Activated CD8-positive, alpha-beta T cell treated with anti-CD3 and anti-CD28 coated beads for 36 hours (primary cell): ENCODE measurements around the gene CACNG3. TPM values are rescaled to one million over a fixed set of nuclear protein-coding genes. Genes with fewer than 3 reads are reported as not detected.

ENCODE experiments used
- ATAC-seq: fragments of 200-7000 bp; cut with Tn5 transposase; one replicate; pipeline ENCODE4 v1.10.0; 2021; ENCODE audit warnings: mild to moderate bottlenecking, moderate library complexity
- CTCF ChIA-PET: fragments of 350-600 bp; sonication (Branson Sonifier 250); formaldehyde crosslinking; loops from one replicate; lab custom pipeline; 2021; ENCODE audit warnings: antibody characterized with exemption; lab: Charles Lee
- POLR2A ChIA-PET: fragments of 350-600 bp; sonication (Branson Sonifier 250); formaldehyde crosslinking; loops from one replicate; lab custom pipeline; 2021; ENCODE audit warnings: antibody characterized with exemption; lab: Charles Lee
- DNase-seq: peaks from one replicate; pipeline ENCODE4 v3.0.0-alpha.2; 2020
- H3K27ac Mint-ChIP-seq: one replicate; pipeline ENCODE4 v1.8.0; 2021; ENCODE audit warnings: mild to moderate bottlenecking, mixed read lengths
- H3K27me3 Mint-ChIP-seq: one replicate; pipeline ENCODE4 v1.8.0; 2021; ENCODE audit warnings: mixed read lengths
- H3K36me3 Mint-ChIP-seq: one replicate; pipeline ENCODE4 v1.8.0; 2021; ENCODE audit warnings: low read depth, mixed read lengths
- H3K4me1 Mint-ChIP-seq: one replicate; pipeline ENCODE4 v1.8.0; 2021; ENCODE audit warnings: low read depth, mixed read lengths
- H3K4me3 Mint-ChIP-seq: one replicate; pipeline ENCODE4 v1.8.0; 2021; ENCODE audit warnings: mild to moderate bottlenecking, moderate library complexity, mixed read lengths
- H3K9me3 Mint-ChIP-seq: one replicate; pipeline ENCODE4 v1.8.0; 2021; ENCODE audit warnings: mixed read lengths
- intact Hi-C: fragments of 100-400 bp; cut with micrococcal nuclease; formaldehyde crosslinking; loops from one replicate; pipeline ENCODE4 v1.10.0; 2022
- total RNA-seq, 2 experiments: library from RNA; stranded (reverse); gene quantifications; one replicate each; pipeline ENCODE4 v1.2.3, GENCODE V29; 2021
- TF ChIP-seq, protein P1 (sequence below): fragments of 200-600 bp; IDR thresholded peaks from one replicate; pipeline ENCODE4 v1.8.0; 2022; ENCODE audit warnings: antibody characterized with exemption, mild to moderate bottlenecking

Gene CACNG3
- total RNA-seq, 2 experiments from 2014 or later, result not detected

DNA sequence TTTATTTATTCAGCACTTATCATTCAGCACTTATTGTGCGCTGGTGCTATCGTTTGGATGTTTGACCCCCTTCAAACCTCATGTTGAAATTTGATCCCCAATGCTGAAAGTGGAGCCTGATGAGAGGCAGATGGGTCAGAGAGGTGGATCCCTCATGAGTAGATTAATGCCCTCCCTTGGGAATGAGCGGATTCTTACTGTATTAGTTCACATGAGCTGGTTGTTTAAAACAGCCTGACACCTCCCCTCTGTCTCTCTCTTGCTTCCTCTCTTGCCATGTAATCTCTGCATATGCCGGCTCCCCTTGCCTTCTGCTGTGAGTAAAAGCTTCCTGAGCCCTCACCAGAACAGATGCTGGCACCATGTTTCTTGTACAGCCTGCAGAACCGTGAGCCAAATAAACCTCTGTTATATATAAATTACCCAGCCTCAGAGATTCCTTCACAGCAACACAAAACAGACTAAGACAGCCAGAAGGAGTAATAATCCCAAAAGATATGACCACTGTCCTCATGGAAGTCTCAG, 111.1 kb downstream of the CACNG3 start:
- Mint-ChIP-seq H3K4me3 (no peak overlapping the region), H3K36me3 (no peaks in the 10 kb centered on the region), H3K27ac (no peak overlapping the region), H3K4me1 (no peaks in the 10 kb centered on the region), H3K27me3 (peaks cover 22% of the 10 kb centered on the region), H3K9me3 (peaks cover 3% of the 10 kb centered on the region)
- ATAC-seq (no peak), DNase-seq (no peak)
- CTCF ChIA-PET, result no interaction called here
- intact Hi-C loops, result no loop called here
- POLR2A ChIA-PET, result no interaction called here
- TF ChIP-seq, protein P1, sequence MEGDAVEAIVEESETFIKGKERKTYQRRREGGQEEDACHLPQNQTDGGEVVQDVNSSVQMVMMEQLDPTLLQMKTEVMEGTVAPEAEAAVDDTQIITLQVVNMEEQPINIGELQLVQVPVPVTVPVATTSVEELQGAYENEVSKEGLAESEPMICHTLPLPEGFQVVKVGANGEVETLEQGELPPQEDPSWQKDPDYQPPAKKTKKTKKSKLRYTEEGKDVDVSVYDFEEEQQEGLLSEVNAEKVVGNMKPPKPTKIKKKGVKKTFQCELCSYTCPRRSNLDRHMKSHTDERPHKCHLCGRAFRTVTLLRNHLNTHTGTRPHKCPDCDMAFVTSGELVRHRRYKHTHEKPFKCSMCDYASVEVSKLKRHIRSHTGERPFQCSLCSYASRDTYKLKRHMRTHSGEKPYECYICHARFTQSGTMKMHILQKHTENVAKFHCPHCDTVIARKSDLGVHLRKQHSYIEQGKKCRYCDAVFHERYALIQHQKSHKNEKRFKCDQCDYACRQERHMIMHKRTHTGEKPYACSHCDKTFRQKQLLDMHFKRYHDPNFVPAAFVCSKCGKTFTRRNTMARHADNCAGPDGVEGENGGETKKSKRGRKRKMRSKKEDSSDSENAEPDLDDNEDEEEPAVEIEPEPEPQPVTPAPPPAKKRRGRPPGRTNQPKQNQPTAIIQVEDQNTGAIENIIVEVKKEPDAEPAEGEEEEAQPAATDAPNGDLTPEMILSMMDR, result no peak

DNA sequence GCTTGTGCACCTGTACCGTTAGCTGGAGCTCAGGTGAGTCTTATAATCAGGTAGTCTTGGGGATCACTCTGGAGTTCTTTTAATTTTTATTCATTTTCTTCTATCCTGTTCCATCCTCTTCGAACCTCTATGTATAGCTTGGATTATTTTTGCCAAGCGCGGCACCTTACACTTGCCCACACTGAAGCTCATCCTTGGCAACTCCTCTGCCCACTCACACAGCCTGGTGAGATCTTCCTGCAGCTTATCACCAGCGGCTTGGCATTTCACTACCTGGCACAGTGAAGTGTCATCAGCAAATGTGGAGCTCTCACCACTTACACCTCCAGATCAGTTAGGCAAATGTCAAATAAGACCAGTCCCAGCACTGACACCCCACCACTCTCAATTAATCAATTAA, 116.7 kb downstream of the CACNG3 start:
- intact Hi-C loops, result no loop called here
- Mint-ChIP-seq H3K27ac (no peak overlapping the region), H3K4me1 (no peaks in the 10 kb centered on the region), H3K4me3 (no peak overlapping the region), H3K36me3 (no peaks in the 10 kb centered on the region), H3K27me3 (peaks cover 7% of the 10 kb centered on the region), H3K9me3 (peaks cover 5% of the 10 kb centered on the region)
- DNase-seq (no peak), ATAC-seq (no peak)
- ChIA-PET CTCF (interaction anchor here (0.7 kb wide), 1 partner anchor 120 kb away, joined by 3 read pairs; no protein-coding TSS in a partner anchor), POLR2A (interaction anchor here (1.8 kb wide), 1 partner anchor 10 kb away, joined by 4 read pairs; no protein-coding TSS in a partner anchor)
- TF ChIP-seq, protein P1, result no peak

DNA sequence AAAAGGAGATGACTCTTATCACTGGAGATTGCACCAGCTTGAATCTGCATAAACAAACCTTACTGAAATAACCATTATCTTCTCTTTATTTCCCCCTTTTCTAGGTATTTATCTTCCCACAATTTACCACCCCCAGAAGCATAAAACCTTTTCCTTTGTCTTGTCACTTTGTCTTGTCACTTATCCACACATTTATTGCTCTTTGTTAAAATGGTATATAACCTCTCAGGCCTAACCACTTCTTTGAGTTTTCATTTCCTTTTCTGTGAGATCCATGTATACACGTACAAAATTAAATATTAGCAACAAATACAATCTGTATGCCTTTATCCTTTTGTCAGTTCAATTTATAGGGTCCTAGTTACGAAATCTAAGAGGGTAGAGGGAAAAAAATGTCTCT, 122.9 kb downstream of the CACNG3 start:
- ATAC-seq (no peak), DNase-seq (no peak)
- no peaks in the 10 kb centered on the region for H3K36me3 Mint-ChIP-seq
- CTCF ChIA-PET, result no interaction called here
- peaks cover 3% of the 10 kb centered on the region for H3K27me3 Mint-ChIP-seq
- TF ChIP-seq, protein P1, result no peak
- peaks cover 20% of the 10 kb centered on the region for H3K9me3 Mint-ChIP-seq
- no peaks in the 10 kb centered on the region for H3K4me1 Mint-ChIP-seq
- intact Hi-C loops, result no loop called here
- no peak overlapping the region for H3K27ac Mint-ChIP-seq
- POLR2A ChIA-PET, result no interaction called here
- no peak overlapping the region for H3K4me3 Mint-ChIP-seq

DNA sequence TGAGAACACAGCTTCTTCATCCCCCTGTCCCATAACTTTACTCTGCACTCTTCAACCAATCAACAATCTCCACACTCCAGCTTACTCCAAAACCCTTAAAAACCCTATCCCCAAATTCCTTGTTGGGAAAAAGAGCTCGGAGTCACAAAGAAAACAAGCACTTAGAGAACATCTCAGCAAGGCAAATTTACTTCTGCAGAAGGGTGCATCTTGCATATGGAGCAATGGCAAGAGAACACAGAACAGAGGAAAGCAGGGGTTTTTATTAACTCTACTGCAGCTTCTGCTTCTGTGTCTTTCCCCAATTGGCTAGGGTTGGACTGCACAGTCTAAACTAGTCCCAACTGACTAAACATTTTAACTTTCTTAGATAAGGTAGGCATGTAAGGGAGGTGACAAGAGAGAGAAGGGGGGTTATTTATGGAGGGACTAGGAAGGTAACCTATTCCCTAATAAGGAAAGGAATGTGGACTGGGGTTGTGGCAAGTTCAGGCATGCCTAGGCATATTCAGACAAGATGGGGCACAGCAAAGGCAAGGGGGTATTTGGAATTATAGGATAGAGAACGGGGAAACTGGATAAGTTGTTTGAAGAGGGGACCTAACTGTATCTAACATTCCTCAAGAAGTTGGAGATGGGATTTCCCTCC, 125.5 kb downstream of the CACNG3 start:
- CTCF ChIA-PET, result no interaction called here
- H3K4me1 Mint-ChIP-seq, result no peaks in the 10 kb centered on the region
- H3K4me3 Mint-ChIP-seq, result no peak overlapping the region
- TF ChIP-seq, protein P1, result no peak
- peaks cover 7% of the 10 kb centered on the region for H3K27me3 Mint-ChIP-seq
- DNase-seq (no peak), ATAC-seq (no peak)
- POLR2A ChIA-PET, result no interaction called here
- no peak overlapping the region for H3K27ac Mint-ChIP-seq
- H3K9me3 Mint-ChIP-seq, result peaks cover 20% of the 10 kb centered on the region
- intact Hi-C loops, result no loop called here
- no peaks in the 10 kb centered on the region for H3K36me3 Mint-ChIP-seq

DNA sequence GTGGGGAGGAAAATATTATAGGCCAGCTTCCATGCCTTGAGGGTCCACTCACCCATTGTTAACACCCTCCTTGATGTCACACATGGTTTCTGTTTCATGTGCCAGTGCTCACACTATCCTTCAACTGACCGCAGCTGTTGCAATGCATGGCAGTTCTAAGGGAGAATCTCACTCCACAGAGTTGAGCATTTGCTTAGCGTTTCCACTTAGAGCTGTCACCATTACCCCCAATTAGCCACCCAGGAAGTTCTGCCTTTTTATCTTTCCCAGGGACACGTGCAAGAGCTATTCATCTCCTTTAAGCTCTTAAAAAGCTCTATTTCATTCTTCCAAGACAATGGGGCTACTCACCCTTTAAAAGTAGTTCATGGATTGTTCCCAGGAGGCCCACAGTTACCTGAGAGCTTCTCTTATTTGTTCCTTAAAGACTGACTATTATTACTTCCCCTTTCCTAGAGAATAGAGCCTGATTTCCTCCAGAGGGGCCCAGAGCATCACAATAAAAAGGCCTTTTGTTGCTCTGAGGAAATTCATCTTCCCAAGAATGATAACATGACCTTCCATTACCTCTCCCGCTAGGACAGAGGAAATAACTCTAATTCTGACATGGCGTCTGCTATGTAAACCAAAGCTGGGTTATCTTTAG, 126.8 kb downstream of the CACNG3 start:
- POLR2A ChIA-PET, result no interaction called here
- intact Hi-C loops, result no loop called here
- DNase-seq, result no peak
- no peak for ATAC-seq
- Mint-ChIP-seq H3K4me1 (no peaks in the 10 kb centered on the region), H3K4me3 (no peak overlapping the region), H3K9me3 (peaks cover 18% of the 10 kb centered on the region), H3K36me3 (no peaks in the 10 kb centered on the region), H3K27ac (no peak overlapping the region), H3K27me3 (peaks cover 7% of the 10 kb centered on the region)
- TF ChIP-seq, protein P1, result no peak
- CTCF ChIA-PET, result no interaction called here
